HS-27A (cell line): ENCODE measurements around the gene UBR1.
"Not testable (repeated sequence)": the region's sequence is repeated elsewhere in the genome, so short reads cannot be mapped to it uniquely, and the experiment has no call there.

Source experiments
- DNase-seq: peaks from one replicate; pipeline ENCODE4 v3.0.0-alpha.2; 2012; ENCODE audit warnings: low read depth, missing footprints

UBR1 gene

GRCh38 chr15:42971830-42972229 is 134.0 kb downstream of the UBR1 start:
- DNase-seq: no peak

DNA sequence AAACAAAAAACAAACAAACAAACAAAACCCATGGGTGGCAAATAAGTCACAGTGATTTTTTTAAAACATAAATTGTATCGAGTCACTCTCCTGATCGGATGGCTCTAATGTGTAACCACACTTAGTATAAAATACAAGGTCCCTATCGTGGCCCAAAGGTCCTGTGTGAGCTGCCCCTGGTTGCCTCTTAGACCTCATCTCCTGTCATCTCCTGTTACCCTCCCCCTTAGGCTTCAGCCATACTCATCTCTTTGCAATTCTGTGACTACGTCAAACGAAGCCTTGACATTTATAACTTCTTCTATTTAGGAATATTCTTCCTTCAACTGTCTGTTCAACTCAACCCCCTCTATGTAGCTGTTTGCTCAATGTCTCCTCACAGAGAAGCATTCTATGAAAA is 141.4 kb downstream of the UBR1 start:
- no peak for DNase-seq

DNA sequence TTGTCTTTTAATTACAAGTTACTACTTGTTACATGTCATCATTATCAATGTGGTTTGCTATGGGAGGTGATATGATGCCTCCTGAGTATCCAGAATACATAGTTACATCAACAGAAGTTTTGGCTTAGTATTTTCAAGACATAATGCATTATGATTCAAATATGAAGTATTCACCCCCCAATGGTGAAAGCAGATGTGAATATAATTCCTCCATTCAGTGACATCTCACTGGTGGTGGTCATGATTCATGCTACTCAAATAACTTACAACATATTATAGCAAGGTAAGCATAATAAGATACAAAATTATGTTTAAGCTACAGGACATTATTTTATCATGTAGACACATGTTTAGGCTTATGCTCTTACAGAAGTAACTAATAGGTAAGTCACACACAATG is 150.3 kb downstream of the UBR1 start:
- DNase-seq: no peak

DNA sequence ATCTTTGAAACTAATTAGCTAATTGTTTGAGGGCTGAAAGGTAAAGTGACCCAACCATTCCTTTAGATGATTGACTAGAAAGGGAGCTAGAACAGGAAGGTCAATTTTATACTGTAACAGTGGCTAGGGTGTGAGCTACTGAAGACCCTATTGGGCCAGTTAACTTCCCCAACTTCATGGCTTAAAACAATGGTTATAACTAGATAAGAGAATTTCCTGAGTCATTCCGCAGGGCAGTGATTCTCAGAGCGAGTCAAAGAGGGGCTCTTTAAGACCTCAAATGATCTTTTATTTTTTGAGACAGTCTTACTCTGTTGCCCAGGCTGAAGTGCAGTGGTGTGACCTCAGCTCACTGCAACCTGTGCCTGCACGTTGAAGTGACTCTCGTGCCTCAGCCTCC is 151.5 kb downstream of the UBR1 start:
- no peak for DNase-seq

DNA sequence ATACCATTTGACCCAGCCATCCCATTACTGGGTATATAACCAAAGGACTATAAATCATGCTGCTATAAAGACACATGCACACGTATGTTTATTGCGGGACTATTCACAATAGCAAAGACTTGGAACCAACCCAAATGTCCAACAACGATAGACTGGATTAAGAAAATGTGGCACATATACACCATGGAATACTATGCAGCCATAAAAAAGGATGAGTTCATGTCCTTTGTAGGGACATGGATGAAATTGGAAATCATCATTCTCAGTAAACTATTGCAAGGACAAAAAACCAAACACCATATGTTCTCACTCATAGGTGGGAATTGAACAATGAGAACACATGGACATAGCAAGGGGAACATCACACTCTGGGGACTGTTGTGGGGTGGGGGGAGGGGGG is 156.9 kb downstream of the UBR1 start:
- DNase-seq: not testable (repeated sequence)

- no peak for DNase-seq
Observed at GRCh38 chr15:42940527-42940926, 165.3 kb downstream of the UBR1 start.

GRCh38 chr15:42939841-42940240 is 166.0 kb downstream of the UBR1 start:
- DNase-seq: no peak

DNA sequence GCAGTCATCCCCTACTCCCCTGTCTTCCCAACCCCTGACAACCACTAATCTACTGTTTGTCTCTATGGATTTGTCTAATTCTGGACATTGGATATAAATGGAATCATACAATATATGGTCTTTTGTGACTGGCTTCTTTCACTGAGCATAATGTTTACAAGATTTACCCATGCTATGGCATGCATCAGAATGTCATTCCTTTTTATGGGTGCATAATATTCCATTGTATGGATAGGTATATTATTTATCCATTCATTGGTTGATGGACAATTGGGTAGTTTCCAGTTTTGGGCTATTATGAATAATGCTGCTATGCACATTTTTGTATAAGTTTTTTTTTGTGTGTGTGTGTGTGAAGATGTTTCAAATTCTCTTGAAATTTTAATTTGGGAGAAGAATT is 168.7 kb downstream of the UBR1 start:
- DNase-seq: no peak

GRCh38 chr15:42933886-42934667 is 171.8 kb downstream of the UBR1 start:
- DNase-seq: no peak

DNA sequence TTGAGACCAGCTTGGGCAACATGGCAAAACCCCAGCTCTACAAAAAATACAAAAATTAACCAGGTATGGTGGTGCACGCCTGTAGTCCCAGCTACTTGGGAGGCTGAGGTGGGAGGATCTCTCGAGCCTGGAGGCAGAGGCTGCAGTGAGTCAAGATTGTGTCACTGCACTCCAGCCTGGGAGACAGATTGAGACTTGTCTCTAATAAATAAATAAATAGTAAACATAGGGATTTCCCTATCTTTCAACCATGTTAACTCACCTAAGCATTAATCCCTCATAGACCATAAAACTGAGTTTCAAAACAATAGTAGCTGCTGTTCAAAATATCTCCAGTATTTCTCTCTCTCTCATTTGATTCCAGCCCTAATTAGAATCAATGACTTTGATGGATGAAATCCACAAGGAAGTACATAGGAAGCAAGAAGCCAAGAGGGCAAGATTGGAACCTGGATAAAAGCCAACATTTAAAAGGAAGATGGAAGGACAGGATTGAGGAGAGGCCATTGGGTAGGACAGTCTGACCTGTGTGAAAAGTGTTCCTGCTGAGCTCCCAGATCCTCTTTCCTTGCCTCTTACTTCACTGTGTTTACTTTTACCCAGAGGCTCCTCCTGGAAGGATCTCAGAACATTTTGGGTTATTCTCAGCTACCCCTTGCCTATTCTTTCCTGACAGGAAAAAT is 172.9 kb downstream of the UBR1 start:
- DNase-seq: no peak

GRCh38 chr15:42931702-42932486 is 173.9 kb downstream of the UBR1 start:
- no peak for DNase-seq

DNA sequence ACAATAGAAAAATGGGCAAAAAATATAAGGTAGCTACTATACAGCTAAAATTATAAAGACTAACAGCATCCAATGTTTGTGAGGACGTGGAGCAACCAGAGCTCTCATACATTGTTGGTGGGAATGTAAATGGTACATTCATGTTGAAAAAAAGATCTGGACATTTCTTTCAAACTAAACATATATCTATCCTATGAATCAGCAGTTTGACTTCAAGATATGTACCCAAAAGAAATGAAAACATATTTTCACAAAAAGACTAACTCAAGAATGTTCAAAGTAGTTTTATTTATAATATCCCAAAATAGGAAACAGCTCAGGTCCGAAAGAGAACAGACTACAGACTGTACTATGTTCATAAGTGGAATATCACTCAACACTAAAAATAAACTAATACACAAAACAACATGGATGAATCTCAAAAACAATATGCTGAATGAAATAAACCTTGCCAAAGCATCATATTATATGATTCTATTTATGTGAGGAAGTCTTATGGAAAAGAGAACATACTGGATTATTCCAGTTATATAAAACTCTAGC is 176.5 kb downstream of the UBR1 start:
- no peak for DNase-seq

DNA sequence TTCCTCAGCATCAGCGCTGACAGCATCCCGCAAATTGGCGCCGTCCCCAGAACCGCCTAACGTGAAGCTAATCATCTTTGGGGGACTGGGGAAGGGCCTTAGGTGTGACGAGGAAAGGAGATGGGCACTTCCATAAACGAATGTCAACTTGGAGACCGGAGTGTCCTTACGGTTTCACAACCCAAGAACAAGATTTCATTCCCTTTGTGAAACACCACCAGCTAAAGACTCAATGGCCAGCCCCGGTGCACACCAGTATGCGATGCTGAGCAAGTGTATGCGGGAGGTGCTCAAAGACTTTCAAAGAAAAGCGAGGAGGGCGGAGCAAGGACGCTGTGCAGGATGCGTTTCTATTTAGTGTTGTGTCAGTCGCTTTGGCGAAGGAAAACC is 184.5 kb downstream of the UBR1 start:
- no peak for DNase-seq

DNA sequence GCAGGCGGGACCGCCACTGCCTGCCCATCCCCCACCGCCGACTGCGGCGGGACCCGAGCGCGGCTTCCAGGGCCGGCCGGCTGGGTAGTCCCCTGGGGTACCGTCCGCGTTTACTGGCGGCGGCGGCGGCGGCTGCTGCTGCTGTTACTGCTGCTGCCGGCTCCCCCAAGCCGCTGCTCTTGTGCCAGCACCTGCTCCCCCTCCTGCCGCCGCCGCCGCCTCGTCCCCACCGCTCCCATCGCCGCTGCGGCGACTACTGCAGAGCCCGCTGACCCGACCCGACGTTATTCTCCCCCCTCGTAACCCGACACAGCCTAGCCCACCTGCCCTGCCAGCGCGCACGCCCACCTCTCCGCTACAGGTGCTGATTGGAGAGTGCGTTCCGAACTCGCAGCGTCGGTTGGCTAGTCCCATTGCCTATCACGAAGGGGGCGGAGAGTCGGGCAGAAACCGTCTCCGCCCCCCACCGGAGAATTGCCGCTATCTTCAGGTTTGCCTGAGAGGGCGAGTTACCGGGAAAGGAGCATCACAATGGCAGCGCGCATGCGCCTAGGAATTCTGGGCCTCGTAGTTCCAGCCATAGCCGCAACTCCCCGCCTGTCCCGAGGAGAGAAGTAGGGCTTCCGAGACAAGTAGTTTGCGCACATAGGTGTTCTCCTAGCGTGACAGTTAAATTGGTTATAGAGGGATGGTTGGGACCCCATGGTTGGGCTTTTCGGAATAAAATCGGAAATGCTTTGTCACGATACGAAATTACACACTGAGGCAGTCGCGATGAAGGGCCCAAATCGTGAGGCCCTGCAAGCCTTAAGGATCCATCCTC is 185.1 kb downstream of the UBR1 start, which contains the start of gene TTBK2:
TSS of gene TTBK2 (minus strand) at position 260 of the 823 bp plus-strand sequence. CDS start 42,161 bp downstream, outside the sequence.
- peak; percentile 96 for DNase-seq

GRCh38 chr15:42919799-42920518 is 185.9 kb downstream of the UBR1 start:
- DNase-seq: peak; percentile 20

GRCh38 chr15:42919308-42919707 is 186.5 kb downstream of the UBR1 start:
- DNase-seq: no peak

GRCh38 chr15:42918047-42918446 is 187.8 kb downstream of the UBR1 start:
- DNase-seq: no peak

- DNase-seq: no peak
Observed at GRCh38 chr15:42915654-42916315, 190.1 kb downstream of the UBR1 start.

- DNase-seq: no peak
Observed at GRCh38 chr15:42914728-42915497, 190.9 kb downstream of the UBR1 start.
